GM12875 (cell line): ENCODE measurements around the gene CLK3.

ENCODE experiments used
- H3K4me3 ChIP-seq: one replicate; pipeline ENCODE4 v1.5.1; 2011; ENCODE audit warnings: low read depth, low read length, control low read depth
- TF ChIP-seq, protein P1 (sequence below): IDR thresholded peaks from 2 replicates; pipeline ENCODE4 v1.5.1; 2011; ENCODE audit warnings: low read depth, mild to moderate bottlenecking, control low read depth, inconsistent platforms, low read length, moderate library complexity, borderline replicate concordance; ENCODE audit not compliant: insufficient read depth

The CLK3 gene

GRCh38 chr15:74603789-74604705, 11.6 kb upstream of the CLK3 start:
- no peak overlapping the region for H3K4me3 ChIP-seq
- TF ChIP-seq, protein P1, sequence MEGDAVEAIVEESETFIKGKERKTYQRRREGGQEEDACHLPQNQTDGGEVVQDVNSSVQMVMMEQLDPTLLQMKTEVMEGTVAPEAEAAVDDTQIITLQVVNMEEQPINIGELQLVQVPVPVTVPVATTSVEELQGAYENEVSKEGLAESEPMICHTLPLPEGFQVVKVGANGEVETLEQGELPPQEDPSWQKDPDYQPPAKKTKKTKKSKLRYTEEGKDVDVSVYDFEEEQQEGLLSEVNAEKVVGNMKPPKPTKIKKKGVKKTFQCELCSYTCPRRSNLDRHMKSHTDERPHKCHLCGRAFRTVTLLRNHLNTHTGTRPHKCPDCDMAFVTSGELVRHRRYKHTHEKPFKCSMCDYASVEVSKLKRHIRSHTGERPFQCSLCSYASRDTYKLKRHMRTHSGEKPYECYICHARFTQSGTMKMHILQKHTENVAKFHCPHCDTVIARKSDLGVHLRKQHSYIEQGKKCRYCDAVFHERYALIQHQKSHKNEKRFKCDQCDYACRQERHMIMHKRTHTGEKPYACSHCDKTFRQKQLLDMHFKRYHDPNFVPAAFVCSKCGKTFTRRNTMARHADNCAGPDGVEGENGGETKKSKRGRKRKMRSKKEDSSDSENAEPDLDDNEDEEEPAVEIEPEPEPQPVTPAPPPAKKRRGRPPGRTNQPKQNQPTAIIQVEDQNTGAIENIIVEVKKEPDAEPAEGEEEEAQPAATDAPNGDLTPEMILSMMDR = no peak

DNA sequence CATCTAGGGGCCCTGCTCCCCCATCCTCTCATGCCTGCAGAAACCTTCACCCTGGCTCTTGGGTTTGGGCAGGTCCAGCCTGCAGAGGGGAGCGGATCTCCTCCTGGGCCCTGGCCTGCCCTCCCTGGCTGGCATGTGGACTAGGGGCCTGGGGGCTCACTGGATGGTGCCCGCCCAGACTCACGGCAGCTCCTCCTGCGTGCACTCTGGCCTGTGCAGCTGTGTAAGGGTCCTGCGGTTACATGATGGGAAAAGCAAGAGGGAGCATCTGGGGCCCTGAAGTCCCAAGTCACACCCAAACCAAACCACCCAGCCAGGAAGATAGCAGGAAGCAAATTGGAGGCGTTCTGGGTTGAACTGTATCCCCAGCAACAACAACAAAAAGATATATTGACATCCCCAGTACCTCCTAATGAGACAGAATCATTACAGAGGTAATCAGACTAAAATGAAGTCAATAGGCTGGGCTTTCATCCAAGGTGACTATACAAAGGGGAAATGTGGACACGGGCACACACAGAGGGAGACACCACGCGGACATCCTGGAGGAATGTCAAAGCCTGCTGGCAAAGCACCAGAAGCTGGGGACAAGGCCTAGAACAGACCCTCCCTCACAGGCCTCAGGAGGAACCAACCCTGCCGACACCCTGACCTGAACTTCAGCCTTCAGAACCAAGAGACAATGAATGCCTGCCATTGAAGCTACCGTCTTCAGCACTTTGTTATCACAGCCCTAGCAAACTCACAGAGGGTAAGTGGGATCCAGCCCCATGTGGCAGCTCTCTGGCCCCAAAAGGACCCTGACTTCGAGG, 10.4 kb upstream of the CLK3 start:
- TF ChIP-seq, protein P1 = no peak
- no peak overlapping the region for H3K4me3 ChIP-seq

DNA sequence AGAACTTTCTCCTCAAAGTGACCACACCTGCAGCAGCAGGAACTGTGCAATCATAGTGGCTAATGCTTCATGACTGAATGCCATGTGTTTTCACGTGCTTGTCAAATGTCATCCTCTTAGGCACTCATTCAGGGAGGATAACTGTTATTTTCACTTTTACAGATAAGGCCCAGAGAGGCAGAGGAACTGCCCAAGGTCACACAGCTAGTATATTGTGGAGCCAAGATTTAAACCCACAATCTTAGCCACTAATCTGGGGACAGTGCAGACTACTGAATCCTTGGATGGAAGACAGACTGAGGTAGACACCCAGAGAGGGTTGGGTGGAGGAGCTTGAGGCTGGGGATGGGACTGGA, 9.9 kb upstream of the CLK3 start:
- no peak overlapping the region for H3K4me3 ChIP-seq
- TF ChIP-seq, protein P1 = no peak

DNA sequence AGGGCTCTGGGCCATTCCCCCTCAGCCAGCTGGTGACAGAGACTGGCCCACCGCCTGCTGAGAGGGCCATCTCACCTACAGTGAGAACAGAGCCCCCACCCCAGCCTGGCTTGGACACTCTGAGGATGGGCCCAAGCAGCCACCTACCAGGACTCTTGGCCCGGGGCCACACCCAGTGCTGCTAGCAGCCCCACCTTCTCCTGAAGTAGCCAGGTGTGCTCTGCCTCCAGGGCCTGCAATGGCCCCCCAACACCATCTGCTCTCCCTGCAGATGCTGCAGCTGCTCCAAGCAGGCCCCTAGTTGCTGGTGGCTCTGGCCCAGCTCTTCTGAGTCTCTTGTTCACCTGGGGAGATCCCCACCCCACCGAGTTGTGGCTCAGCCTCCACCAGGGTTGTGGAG, 6.8 kb upstream of the CLK3 start:
- TF ChIP-seq, protein P1 = no peak

DNA sequence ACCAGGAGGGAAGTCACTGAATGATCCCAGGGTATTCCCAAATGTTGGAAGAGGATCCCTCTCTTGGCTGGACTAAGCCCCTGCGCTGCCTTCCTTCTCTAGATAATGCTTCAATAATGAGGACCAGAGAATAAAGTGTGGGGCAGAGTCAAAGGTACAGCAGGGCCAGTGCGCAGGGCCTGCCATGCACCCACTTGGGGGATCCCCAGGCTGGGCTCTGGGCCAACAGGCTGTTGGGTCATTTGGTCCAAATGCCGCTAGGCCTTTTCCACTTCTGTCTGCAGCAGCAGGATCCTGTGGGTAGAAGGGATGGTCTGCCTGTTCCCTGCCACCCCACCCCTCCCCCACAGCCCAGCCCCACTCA, 5.7 kb upstream of the CLK3 start:
- no peak overlapping the region for H3K4me3 ChIP-seq
- TF ChIP-seq, protein P1 = no peak

More for the DNA sequence above, 6.8 kb upstream of the CLK3 start:
- no peak overlapping the region for H3K4me3 ChIP-seq

GRCh38 chr15:74610302-74610951, 5.2 kb upstream of the CLK3 start:
- no peak overlapping the region for H3K4me3 ChIP-seq
- TF ChIP-seq, protein P1 = no peak

- no peak overlapping the region for H3K4me3 ChIP-seq
- TF ChIP-seq, protein P1 = no peak
Observed at GRCh38 chr15:74611341-74611740, 4.3 kb upstream of the CLK3 start.
